NCI-H2107 treated with DMSO at 0.1 percent for 48 hours (cell line): ENCODE measurements around the gene EEF1A2.

Experiments
- DNase-seq: peaks from one replicate; lab custom pipeline; 2025; ENCODE audit not compliant: unreplicated experiment; lab: John Stamatoyannopoulos, UW

EEF1A2 gene

DNA sequence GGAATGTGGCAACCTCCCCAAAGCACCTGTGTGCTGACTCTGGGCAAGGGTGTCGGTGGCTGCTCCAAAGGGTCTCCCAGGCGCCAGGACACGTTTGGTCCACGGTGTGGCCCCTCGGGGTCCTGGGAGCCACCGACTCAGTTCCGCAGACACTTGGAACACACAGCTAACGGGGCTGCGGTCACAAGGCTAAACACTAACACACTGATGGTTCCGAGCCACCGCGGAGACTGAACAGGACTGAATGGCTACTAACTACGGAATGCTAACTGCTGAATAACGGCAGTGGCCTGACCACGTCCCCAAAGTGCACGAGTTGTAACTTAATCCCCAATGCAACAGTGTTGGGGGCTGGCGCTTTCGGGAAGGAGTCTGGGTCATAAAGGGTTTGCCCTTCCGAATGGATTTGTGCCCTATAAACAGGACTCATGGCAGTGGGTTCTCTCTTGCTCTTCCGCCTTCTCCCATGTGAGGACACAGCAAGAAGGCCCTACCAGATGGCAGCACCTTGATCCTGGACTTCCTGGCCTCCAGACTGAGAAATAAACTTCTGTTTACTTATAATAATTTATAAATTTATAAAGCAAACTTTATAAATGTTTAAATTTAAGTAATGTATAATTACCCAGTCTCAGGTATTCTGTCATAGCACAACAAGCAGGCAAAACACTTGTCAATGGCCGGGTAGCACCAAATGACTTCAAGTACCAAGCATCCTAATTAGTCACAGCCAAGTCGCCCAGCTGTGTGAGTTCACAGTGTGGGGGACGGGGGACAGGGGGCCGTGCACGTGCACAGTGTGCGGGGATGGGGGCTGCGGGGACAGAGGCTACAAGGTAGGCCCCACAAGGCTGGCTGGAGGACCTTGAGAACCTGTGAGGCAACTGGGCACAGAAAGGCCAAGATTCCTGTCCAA, 2.3 kb upstream of the EEF1A2 start:
- no peak for DNase-seq

DNA sequence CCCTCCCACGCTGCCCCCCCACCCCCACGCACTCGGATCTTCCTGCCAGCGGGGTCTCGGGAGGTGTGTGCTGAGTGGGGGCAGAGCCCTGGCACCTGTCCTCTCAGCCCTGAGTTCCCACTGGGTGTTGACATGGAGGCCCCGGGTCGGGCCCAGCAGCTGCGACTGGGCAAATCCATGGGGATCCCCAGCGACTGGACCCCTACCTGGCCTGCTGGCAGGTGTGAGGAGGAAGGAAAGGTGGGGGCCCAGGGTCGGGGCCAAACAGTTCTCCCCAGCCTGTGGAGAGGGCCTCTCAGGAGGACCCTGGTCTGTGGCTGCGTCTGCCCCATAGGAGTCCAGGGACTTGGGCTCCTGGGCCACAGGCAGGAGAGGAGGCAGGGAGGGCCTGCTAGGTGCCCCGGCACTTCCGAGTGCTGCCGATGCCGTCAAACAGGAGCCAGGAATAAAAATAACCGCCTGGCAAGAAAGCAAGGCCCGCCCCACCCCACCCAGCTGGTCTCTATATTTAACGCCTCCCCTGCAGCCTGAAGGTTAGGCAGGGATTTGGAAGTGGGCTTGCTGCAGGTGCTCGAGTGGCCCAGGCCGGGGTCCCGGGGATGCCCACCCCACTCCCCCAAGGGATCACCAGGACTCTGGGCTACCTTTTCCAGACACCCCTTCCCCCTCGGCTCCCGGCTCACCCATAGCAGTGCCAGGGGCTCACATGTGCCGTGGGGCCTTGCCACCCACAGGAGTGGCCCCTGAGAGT, 1.4 kb upstream of the EEF1A2 start:
- no peak for DNase-seq

DNA sequence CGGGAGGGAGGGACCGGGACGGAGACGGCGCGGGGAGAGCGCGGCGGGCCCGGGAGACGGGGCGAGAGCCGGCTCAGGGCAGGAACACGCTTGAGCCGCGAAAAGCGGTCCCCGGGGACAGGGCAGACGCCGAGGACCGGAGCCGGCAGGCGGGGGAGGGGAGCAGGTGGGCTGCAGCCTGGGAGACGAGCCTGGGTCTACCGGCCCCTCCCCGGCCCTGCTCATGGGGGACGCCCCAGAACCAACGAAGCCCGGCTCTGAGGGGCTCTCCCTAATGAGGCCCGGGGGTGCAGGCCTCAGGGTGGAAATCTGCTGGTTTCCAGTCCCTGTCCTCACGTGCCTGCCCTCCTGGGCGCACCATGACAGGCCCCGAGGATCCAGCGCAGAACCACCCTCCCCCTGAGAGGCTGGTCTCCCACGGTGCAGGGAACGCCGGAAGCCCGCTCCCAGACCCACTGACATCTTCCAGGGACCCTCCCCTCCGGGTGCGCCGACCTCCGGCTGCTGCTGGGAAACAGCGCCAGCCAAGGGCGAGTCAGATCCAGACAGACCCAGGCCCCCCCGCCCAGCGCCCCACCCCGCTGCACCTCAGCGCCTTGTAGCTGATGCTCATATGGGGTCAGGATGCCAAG, 571 bp upstream of the EEF1A2 start:
- DNase-seq = no peak

DNA sequence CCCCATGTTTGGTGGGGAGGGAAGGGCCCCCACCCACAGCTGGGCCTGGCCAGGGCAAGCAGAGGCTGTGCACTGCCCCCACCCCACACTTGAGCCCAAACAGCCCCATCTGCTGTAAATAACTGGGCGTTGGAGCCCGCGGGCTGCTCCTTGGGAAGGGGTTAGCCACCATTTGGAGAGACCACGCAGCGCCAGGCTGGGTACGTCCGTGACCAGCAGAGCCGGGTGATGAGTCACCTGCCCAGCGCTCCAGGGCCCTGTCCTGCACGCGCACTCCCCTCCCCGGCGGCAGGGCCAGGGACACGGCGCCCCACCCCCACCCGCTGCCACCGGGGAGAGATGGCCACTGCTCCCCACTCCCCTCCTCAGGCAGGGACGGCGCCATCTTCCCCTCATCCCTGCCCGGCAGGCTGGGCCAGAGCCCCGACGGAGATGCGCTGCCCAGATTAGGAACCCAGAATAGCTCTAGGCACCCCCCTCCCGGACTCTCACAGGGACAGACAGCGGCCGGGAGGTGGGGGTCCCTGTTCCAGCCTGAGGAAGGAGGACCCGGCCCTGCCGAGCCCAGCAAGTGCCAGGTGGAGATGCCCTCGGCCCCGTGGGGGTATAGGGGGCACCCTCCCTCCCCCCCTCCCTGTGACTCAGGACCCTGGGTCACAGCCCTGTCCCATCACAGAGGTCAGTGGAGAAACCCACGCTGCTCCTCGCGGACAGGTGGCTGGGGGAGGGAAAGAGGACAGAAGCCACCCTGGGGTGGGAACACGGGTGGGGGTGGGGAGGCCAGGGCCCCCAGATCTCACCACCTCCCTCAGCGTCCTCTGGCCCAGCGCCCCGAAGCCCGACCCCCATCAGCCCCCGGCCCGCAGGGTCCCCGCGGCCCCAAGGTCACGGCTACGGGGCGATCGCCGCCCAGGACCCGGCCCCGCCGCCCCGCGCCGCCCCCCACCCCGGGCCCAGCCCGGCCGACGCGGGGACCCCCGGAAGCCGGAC, 642 bp downstream of the EEF1A2 start:
- DNase-seq = no peak

DNA sequence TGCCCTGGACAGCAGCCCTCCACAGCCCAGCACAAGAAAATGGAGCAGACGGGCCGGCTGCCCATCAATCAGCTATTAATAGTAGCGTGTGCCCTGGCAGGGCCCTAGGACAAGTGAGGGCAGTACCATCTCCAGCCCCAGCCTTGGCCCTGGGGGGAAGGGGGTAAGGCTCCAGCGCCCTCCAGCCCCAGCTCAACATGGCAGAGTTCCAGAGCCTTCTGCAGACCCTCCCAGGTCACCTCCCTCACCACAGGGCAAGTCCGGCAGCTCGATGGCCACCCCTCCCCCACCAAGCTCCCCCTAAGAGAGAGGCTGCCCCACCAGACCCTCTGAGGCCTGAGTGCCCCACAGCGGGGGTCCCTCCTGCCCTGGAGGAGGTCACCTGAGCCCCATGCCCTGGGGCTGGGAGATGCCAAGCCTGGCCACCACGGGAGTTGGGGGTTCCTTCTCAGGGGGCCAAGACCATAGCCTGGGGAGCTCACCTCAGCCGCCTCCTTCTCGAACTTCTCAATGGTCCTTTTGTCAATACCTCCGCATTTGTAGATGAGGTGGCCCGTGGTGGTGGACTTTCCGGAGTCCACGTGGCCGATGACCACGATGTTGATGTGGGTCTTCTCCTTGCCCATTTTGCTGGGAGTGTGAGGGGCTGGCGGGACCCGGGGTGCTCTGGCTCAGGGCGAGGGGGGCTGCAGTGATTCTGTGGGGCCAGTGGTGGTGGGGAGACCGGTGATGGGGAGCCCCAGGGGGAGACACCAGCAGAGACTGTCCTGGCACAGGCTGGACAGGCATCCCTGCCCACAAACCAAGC, 1.5 kb downstream of the EEF1A2 start:
- DNase-seq = no peak

DNA sequence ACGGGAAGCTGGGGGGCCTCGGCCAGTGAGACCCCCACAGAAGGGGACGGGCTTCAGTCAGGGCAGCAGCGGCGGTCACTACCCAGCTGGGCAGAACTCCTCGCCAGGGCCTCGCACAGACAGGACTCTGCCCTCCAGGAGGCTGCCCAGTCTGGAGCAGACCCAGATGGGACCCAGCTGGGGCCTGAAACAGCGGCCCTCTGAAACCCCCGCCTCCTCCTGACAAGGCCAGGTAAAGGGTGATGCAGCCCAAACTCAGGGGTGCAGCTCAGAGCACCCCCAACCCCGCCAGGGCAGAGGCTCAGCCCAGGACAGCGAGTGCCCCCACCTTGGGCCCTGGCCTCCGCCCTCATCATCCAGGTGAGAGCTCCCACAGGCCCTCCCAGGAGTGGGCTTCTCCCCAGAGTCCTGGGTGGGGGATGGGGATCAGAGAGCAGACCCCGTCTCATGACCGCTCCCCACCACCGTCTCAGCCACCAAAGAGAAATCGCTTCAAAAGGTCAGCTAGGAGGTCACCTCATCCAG, 2.2 kb downstream of the EEF1A2 start:
- DNase-seq = no peak

DNA sequence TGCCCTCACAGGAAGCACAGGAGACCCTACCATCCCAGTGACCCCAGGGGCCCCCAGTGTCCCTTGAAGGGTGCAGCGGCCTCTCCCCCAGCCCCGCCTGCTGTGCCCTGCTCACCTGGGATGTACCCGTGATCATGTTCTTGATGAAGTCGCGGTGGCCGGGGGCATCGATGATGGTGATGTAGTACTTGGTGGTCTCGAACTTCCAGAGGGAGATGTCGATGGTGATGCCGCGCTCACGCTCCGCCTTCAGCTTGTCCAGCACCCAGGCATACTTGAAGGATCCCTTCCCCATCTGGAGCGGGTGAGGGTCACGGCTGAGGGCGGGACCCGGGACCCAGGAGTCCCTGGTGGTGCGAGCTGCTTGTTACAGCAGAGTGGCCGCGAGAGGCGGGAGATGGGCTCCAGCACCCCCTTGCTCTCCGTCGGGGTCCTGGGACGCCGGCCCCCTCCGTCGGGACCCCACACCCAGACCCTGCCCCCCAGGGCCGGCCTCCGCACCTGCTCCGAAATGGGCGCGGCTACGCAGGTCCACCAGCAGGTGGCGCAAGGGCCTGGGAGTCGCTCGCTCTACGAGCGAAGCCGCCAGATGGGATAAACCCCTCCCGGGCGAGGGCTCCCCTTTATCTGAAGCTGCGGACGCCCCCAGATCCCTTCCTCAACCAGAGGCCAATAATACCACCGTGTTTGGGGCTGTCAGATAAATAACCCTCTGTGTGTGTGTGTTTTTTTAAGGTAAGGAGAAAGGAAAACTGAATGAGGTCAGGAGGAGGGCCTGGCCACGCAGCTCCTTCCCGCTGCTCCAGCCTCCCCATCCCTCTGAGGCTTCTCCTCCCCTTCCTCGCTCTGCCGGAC, 2.9 kb downstream of the EEF1A2 start:
- DNase-seq = no peak

DNA sequence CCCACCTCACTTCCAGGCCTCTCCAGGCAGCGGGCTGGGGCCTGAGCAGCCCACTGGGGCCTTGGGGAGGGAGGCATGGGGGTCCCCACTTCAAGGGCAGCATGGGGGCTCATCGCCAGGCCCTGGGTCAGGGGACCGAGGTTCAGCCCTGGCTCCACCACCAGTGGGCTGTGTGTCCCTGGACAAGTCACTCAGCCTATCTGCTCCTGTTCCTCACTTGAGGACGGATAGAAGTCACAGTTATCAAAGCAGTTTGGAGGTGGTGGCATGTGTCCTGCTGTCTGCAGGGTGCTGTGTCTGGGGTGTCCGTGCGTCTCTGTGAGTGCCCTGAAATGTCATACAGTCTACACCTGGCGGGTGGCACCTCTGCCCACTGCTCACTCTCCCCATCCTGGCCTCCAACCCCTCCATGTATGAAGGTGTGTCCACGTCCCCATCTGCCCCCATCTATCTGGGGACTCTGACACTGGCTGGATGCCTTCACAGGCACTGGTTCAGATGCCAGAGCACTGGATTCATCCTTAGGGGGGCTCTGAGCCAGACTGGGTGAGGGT, 3.6 kb downstream of the EEF1A2 start:
- no peak for DNase-seq

DNA sequence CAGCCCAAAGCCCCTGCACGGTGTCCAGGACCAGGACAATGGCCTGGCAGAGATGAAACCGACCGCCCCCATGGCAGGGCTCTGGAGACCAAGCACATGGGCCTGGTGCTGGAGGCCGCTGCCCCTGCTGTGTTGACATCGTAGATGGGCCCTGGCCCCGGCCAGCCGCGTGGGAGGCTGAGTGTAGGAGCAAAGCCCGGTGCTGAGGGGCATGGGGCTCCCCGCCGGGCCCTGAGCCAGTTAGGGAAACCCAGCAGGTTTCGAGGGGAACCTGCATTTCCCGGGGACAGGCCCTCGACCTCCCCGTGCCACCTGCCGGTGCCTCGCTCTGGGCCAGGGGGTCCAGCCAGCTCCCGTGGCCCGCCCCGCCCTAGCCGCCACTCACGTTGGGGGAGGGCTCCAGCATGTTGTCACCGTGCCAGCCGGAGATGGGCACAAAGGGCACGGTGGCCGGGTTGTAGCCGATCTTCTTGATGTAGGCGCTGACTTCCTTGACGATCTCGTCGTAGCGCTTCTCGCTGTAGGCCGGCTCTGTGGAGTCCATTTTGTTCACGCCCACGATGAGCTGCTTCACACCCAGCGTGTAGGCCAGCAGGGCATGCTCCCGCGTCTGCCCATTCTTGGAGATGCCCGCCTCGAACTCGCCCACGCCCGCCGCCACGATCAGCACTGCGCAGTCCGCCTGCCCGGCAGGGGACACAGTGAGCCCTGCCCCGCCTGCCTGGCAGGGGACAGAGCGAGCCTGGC, 4.3 kb downstream of the EEF1A2 start:
- no peak for DNase-seq

DNA sequence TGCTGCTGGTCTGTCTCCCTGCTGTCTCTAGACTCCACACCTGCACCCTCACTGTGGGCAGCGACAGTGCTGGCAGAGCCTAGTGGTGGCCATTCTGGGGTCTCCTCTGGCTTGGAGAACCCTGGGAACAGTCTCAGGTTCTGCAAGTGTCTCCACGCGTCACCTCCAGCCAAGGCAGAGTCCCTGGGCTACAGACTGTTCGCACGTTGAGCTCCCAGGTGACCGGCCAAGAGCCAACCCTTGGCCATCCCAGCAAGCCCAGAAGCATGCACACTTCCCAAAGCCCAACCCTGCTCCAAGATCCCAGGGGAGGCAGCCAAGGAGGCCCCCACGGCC, 4.8 kb downstream of the EEF1A2 start:
- DNase-seq = no peak

DNA sequence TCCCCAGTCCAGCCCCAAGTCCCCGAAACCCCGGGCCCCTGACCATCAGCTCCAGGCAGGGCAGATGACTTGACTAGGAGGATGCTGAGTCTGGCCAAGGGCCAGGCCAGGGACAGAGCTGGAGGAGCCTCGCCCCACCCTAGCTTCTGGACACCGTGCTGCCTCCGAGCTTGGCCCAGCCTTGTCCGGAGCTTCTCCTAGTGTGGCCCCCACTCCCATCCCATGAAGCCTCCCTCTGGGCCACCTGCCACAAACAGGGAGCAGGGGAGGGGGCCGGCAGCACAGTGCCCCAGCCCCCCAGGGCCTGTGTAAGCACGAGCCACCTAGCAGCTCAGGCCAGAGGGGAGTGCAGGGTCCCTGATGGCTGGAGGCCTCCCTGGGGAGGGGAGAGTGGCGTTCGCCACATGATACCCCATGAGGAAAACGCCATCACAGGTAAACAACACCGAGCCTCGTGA, 5.3 kb downstream of the EEF1A2 start:
- no peak for DNase-seq

DNA sequence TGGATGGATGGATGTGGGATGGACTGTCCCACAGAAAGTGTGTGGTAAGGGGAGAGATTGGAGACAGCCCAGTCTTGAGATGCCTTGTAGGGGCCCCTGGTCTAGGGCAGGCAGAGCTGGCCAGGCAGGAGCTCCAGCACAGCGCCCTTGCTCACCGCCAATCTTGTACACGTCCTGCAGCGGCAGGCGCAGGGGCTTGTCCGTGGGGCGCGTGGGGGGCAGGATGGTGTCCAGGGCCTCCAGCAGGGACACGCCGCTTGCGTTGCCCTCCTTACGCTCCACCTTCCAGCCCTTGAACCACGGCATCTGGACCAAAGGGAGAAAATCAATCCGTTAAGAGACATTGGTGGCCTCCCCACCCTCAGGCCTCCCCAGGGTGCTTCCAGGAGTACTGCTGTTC, 5.9 kb downstream of the EEF1A2 start:
- DNase-seq = no peak

DNA sequence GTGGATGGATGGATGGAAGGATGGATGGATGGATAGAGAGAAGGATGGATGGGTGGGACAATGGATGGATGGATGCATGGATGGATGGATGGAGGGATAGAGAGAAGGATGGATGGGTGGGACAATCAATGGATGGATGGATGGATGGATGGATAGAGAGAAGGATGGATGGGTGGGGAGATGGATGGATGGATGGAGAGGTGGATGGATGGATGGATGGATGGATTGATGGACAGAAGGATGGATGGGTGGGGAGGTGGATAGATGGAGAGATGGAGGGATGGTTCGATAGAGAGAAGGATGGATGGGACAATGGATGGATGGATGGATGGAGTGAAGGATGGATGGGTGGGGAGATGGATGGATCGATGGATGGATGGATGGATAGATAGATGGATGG, 6.4 kb downstream of the EEF1A2 start:
- DNase-seq = no peak

DNA sequence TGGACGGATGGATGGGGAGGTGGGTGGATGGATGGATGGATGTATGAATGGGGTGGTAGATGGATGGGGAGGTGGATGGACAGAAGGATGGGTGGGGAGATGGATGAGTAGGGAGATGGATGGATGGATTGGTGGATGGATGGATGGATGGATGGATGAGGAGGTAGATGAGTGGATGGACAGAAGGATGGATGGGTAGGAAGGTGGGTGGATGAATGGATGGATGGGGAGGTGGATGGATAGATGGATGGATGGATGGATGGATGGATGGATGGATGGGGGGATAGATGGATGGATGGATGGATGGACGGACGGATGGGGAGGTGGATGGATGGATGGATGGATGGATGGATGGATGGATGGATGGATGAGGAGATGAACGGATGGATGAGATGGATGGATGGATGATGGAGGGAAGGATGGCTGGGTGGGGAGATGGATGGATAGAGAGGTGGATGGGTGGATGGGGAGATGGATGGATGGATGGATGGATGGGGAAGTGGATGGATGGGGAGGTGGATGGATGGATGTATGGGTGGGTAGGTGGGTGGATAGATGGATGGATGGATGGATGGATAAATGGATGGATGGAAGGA, 7.2 kb downstream of the EEF1A2 start:
- no peak for DNase-seq

DNA sequence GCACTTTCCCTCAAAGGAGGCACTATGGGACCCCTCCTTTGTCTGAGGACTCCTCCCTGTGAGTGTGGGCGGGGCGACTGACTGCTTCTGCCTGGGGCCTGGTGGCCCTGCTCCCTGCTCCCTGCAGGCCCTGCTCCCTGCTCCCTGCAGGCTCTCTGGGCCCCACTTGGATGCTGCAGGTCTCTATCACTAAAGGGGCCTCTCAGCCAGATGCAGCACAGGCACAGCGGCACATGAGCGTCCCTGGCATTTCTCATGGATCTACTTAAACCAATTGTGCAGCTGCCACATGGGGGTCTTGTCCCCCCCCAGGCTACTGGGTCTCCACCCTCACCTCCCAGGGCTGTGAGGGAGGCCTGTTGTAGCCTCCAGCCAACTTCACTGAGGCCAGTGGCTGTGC, 7.8 kb downstream of the EEF1A2 start:
- no peak for DNase-seq

DNA sequence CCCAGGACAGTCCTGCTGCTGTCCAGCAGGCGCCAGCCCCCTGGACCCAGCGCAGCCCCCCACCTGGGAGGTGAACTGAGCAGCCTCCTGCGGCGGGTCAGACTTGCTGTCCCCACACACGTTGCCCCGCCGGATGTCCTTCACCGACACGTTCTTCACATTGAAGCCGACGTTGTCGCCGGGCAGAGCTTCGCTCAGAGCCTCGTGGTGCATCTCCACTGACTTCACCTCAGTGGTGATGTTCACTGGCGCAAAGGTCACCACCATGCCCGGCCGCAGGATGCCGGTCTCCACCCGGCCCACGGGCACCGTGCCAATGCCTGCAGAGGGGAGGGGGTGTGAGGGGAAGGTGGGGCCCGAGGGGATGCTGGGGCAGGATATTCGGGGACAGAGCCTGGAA, 8.5 kb downstream of the EEF1A2 start:
- no peak for DNase-seq
